ENCODE results near the gene IFI27L2.

IFI27L2 gene

DNA sequence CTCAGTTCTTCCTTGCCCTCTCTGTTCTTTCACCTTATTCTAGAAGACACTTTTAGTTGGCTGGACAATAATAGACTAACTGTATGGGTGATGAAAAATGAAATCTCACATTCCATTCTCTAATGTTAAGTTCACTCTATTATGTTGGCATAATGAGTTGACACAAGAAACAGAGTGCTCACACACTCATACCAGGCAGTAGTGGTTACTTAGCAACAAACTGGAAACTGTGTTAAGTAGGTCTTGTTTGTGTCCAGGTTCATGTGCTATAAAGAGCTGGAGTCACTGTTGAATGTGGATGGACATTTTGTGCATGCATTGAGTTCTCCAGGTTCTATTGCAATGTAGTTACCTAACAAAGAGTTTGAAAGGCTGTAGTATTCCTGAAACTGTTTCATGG, 27.8 kb upstream of the IFI27L2 start:
- TF ChIP-seq SIN3A (IDR thresholded peaks at IDR 0.05; ENCODE audit: borderline replicate concordance, insufficient read depth, low read length) (no peak), POLR2AphosphoS5 (IDR thresholded peaks at IDR 0.05; ENCODE audit: low read depth, low read length) (no peak), FOXP2 (optimal IDR thresholded peaks at IDR 0.05; ENCODE audit: borderline replicate concordance, extremely low read depth, extremely low read length, insufficient read depth) (no peak), TAF1 (IDR thresholded peaks at IDR 0.05; ENCODE audit: borderline replicate concordance, insufficient read depth, low read length) (no peak)
- TF ChIP-seq, protein P1, sequence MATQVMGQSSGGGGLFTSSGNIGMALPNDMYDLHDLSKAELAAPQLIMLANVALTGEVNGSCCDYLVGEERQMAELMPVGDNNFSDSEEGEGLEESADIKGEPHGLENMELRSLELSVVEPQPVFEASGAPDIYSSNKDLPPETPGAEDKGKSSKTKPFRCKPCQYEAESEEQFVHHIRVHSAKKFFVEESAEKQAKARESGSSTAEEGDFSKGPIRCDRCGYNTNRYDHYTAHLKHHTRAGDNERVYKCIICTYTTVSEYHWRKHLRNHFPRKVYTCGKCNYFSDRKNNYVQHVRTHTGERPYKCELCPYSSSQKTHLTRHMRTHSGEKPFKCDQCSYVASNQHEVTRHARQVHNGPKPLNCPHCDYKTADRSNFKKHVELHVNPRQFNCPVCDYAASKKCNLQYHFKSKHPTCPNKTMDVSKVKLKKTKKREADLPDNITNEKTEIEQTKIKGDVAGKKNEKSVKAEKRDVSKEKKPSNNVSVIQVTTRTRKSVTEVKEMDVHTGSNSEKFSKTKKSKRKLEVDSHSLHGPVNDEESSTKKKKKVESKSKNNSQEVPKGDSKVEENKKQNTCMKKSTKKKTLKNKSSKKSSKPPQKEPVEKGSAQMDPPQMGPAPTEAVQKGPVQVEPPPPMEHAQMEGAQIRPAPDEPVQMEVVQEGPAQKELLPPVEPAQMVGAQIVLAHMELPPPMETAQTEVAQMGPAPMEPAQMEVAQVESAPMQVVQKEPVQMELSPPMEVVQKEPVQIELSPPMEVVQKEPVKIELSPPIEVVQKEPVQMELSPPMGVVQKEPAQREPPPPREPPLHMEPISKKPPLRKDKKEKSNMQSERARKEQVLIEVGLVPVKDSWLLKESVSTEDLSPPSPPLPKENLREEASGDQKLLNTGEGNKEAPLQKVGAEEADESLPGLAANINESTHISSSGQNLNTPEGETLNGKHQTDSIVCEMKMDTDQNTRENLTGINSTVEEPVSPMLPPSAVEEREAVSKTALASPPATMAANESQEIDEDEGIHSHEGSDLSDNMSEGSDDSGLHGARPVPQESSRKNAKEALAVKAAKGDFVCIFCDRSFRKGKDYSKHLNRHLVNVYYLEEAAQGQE (IDR thresholded peaks at IDR 0.05; ENCODE audit: insufficient read depth in 1 of 2, low read depth in 2 of 2, low read length in 2 of 2): no peak

DNA sequence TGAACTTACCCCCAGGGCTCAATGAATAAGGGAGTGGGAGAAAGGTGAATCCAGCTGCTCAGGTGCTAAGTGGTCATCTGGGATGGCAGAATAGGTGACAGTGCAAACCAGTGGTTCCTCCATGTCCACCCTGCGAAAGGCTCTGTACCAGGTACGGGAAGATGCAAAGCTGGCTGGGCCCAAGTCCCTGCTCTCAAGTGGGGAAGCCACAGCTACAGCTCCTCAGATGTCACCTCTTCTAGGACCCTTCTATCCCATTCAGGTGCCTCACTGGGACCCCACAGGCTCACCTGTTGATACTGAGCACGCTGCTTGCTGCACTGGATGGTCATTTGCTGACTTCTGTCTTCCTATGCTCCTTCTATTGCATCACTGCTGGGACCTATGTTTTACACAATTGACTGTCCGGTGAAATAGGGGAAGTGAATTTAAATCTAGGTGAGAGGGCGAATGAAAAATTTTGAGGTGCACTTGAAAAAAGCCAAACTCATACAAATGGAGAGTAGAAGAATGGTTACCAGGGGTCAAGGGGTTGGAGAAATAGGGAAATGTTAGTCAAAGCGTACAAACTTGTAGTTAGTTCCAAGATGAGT, 24.4 kb upstream of the IFI27L2 start:
- TF ChIP-seq FOXP2 (optimal IDR thresholded peaks at IDR 0.05; ENCODE audit: borderline replicate concordance, extremely low read depth, extremely low read length, insufficient read depth) (no peak), POLR2AphosphoS5 (IDR thresholded peaks at IDR 0.05; ENCODE audit: low read depth, low read length) (no peak), TAF1 (IDR thresholded peaks at IDR 0.05; ENCODE audit: borderline replicate concordance, insufficient read depth, low read length) (no peak), SIN3A (IDR thresholded peaks at IDR 0.05; ENCODE audit: borderline replicate concordance, insufficient read depth, low read length) (no peak)
- TF ChIP-seq, protein P1 (IDR thresholded peaks at IDR 0.05; ENCODE audit: insufficient read depth in 1 of 2, low read depth in 2 of 2, low read length in 2 of 2): no peak

DNA sequence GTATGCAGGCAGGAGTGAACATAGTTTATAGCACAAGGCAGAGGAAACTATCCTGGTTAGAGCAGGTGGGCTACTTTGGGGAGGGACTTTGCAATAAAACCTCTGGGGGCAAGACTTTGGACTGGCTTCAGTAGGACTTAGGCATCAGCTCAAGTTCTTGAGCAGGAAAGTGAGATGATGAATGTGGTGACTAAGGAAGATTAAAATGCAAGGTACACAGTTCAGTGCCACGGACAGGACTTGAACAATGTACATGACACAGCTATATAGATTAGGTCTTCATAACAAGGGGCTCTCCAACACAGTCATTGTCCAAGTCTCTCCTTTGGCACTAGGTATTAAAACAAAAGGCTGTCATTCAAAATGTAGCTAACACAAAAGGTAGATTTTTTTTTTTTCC, 23.3 kb upstream of the IFI27L2 start:
- TF ChIP-seq, protein P1 (IDR thresholded peaks at IDR 0.05; ENCODE audit: insufficient read depth in 1 of 2, low read depth in 2 of 2, low read length in 2 of 2): no peak
- TF ChIP-seq TAF1 (IDR thresholded peaks at IDR 0.05; ENCODE audit: borderline replicate concordance, insufficient read depth, low read length) (no peak), SIN3A (IDR thresholded peaks at IDR 0.05; ENCODE audit: borderline replicate concordance, insufficient read depth, low read length) (no peak), FOXP2 (optimal IDR thresholded peaks at IDR 0.05; ENCODE audit: borderline replicate concordance, extremely low read depth, extremely low read length, insufficient read depth) (no peak), POLR2AphosphoS5 (IDR thresholded peaks at IDR 0.05; ENCODE audit: low read depth, low read length) (no peak)

DNA sequence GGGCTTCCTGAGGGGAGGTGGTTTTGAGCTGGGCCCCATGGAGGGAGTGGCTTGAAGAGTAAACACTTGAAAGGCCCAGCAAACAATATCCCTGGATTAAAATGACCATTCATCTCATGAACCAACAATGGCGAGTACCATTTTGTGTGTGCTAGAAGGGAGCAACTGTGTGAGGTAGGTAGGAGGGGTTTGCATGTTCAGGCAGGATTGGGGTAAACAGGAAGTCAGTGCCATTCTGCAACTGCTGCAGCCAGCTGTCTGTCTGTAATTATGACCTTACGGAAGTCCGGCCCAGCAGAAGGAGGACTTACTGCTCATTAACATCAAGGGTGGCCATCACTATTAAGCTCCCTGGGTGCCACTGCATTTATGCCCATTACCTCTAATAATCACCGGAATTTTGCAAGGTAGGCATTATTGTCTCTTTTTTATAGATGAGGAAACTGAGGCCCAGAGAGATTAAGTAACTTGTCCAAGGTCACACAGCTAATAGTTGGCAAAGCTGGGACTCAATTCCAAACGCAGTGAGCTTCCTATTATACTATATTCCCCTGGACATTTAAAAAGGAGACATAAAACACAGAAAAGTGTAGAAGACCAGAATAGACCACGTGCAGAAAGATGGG, 16.6 kb upstream of the IFI27L2 start:
- TF ChIP-seq TAF1 (IDR thresholded peaks at IDR 0.05; ENCODE audit: borderline replicate concordance, insufficient read depth, low read length): no peak
- TF ChIP-seq FOXP2 (optimal IDR thresholded peaks at IDR 0.05; ENCODE audit: borderline replicate concordance, extremely low read depth, extremely low read length, insufficient read depth): no peak
- TF ChIP-seq, protein P1 (IDR thresholded peaks at IDR 0.05; ENCODE audit: insufficient read depth in 1 of 2, low read depth in 2 of 2, low read length in 2 of 2): no peak
- no peak for TF ChIP-seq SIN3A (IDR thresholded peaks at IDR 0.05; ENCODE audit: borderline replicate concordance, insufficient read depth, low read length)
- no peak for TF ChIP-seq POLR2AphosphoS5 (IDR thresholded peaks at IDR 0.05; ENCODE audit: low read depth, low read length)
